GM12891 (cell line): ENCODE results near the gene BRD4.

ENCODE experiments used
- DNase-seq: peaks from one replicate; pipeline ENCODE4 v3.0.0; 2011; ENCODE audit warnings: low spot score; ENCODE audit not compliant: insufficient read length
- FAIRE-seq: peaks from 2 replicates; lab custom pipeline; 2011; peaks lifted over from hg19 to GRCh38; lab: Jason Lieb, UNC
- PAX5 ChIP-seq: IDR thresholded peaks from 2 replicates; pipeline ENCODE4 v1.6.1; 2011; ENCODE audit warnings: low read length, moderate library complexity, mild to moderate bottlenecking; ENCODE audit not compliant: insufficient read depth, severe bottlenecking
- POLR2A ChIP-seq: IDR thresholded peaks from 2 replicates; pipeline ENCODE4 v1.6.1; 2011; ENCODE audit warnings: low read depth, low read length, control low read depth
- POLR2AphosphoS5 ChIP-seq: IDR thresholded peaks from 2 replicates; pipeline ENCODE4 v1.6.1; 2011; ENCODE audit warnings: low read depth, low read length, control low read depth
- POU2F2 ChIP-seq: IDR thresholded peaks from 2 replicates; pipeline ENCODE4 v1.6.1; 2011; ENCODE audit warnings: low read depth, mild to moderate bottlenecking, control low read depth, low read length, moderate library complexity
- SPI1 ChIP-seq: IDR thresholded peaks from 2 replicates; pipeline ENCODE4 v1.6.1; 2011; ENCODE audit warnings: low read depth, low read length, control low read depth
- TAF1 ChIP-seq: IDR thresholded peaks from 2 replicates; pipeline ENCODE4 v1.6.1; 2011; ENCODE audit warnings: low read depth, low read length, control low read depth

The BRD4 gene

DNA sequence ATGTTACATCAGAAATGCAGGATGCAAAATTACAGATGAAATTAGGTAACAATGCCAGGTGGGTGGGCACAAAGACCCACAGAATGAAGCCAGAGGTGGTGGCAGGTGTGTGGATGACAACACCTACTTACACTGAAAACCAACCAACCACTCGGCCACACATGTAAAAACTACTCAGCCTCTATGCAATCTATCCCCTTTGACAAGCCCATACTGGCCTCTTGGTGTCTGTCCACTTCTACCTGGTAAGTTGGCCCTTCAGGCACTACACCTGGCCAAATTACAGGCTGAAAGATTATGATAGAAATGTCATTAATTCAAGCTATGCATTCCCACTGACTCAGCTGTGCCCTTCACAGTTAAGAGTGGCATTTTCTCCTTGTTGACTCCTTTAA, 50.0 kb downstream of the BRD4 start:
- FAIRE-seq (no peak), DNase-seq (no peak)
- no peak for TF ChIP-seq TAF1
- no peak for TF ChIP-seq PAX5
- no peak for TF ChIP-seq SPI1
- no peak for TF ChIP-seq POLR2A
- no peak for TF ChIP-seq POU2F2
- no peak for TF ChIP-seq POLR2AphosphoS5

GRCh38 chr19:15280915-15281683, 51.2 kb downstream of the BRD4 start:
- no peak for FAIRE-seq
- no peak for DNase-seq
- TF ChIP-seq POLR2A (no peak), PAX5 (no peak)

GRCh38 chr19:15280048-15280725, 52.2 kb downstream of the BRD4 start:
- FAIRE-seq (no peak), DNase-seq (no peak)
- TF ChIP-seq POU2F2 (no peak), SPI1 (no peak), POLR2A (no peak), PAX5 (no peak), POLR2AphosphoS5 (no peak), TAF1 (no peak)

DNA sequence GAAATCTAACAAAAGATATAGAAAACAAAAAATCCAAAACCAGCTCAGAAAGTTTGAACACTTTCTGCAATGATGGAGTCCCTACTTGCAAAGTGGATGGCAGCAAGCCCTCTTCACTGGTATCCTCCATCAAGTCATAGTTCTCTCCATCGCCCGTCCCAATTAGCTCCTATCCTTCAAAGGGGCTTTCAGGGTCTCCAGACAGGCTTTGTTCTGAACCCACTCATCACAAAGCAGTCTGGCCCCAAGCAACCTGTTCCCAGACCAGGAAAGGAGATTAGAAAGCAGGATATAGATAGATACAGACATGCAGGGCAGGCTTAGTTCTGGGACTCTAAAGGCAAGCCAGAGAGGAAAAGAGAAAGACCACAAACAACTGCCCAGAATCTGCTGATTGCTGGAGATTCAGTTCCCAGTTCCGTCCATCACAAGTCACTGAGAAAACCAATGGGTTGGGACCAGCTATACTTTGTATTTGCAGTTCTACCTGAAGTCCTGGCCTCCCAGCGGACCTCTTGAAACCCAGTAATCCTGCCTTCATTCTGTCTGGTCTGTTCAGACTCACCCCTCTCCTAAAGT, 52.9 kb downstream of the BRD4 start:
- no peak for TF ChIP-seq POU2F2
- TF ChIP-seq TAF1: no peak
- 0 out of 2 replicates have a peak, but pooled peaks have one; percentile 23 for TF ChIP-seq SPI1
- no peak for TF ChIP-seq POLR2A
- TF ChIP-seq POLR2AphosphoS5: no peak
- TF ChIP-seq PAX5: no peak
- DNase-seq (no peak), FAIRE-seq (no peak)

DNA sequence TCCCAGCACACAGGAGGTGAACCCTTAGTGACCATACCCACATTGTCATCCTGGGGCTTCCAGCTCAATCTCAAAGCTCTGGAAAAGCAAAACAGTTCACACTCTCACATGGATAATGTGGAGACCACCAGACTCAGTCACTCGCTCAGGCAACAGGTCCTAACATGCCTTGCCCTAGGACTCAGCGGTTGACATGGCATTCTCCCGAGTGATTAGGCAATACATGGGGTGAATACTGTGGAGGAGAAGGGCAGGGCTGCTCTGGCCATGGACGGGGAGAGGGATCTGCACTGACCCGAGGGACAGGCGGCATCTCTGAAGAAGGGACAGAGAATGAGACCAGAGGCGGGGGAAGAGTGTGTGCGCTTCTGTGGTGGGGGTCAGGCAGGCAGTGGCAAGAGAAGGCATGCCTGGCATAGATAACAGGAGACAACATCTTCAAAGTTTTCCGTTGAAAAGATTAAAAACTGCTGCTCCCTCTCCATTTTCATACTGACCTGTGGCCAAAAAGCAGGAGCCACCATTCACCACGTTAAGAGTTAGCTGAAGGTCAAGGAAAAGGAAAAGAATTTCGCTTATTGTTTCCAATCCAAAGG, 55.6 kb downstream of the BRD4 start:
- FAIRE-seq (no peak), DNase-seq (no peak)
- TF ChIP-seq POLR2AphosphoS5 (no peak), PAX5 (no peak)

- FAIRE-seq: no peak
- no peak for TF ChIP-seq PAX5
- TF ChIP-seq POLR2A: no peak
- TF ChIP-seq POLR2AphosphoS5: no peak
- no peak for TF ChIP-seq POU2F2
- TF ChIP-seq SPI1: no peak
- TF ChIP-seq TAF1: no peak
- DNase-seq: no peak
These were observed 57.9 kb downstream of the BRD4 start for GRCh38 chr19:15274477-15274876.

GRCh38 chr19:15269806-15270205, 62.5 kb downstream of the BRD4 start:
- DNase-seq: no peak
- FAIRE-seq: no peak
- TF ChIP-seq PAX5 (no peak), TAF1 (no peak), POU2F2 (no peak), POLR2A (no peak), POLR2AphosphoS5 (no peak), SPI1 (no peak)

GRCh38 chr19:15268928-15269253, 63.4 kb downstream of the BRD4 start:
- DNase-seq: no peak
- FAIRE-seq: no peak
- TF ChIP-seq SPI1 (no peak), POLR2AphosphoS5 (no peak), POLR2A (no peak), POU2F2 (no peak), PAX5 (no peak), TAF1 (no peak)

GRCh38 chr19:15268192-15268927, 64.0 kb downstream of the BRD4 start:
- DNase-seq: no peak
- no peak for FAIRE-seq
- TF ChIP-seq POLR2AphosphoS5 (no peak), TAF1 (no peak), POLR2A (no peak), SPI1 (no peak), POU2F2 (no peak), PAX5 (no peak)
